Left lung (tissue), 10 donors: ENCODE results near the gene SLMAP. TPM values are rescaled to one million over a fixed set of nuclear protein-coding genes. Genes with fewer than 3 reads are reported as not detected.
"Not testable (repeated sequence)": the region's sequence is repeated elsewhere in the genome, so short reads cannot be mapped to it uniquely, and the experiment has no call there.

Experiments
- ATAC-seq: fragments of 200-7000 bp; cut with Tn5 transposase; one replicate; pipeline ENCODE4 v1.9.1; 2020; ENCODE audit warnings: moderate library complexity
- DNase-seq, 4 donors: peaks; one replicate each; pipeline ENCODE4 v3.0.0-alpha.2; 2013 to 2020
- H3K27ac ChIP-seq, 2 donors: fragments of 200-600 bp; sonication (generic) in 1 of 2; one replicate each; pipeline versions ENCODE4 v1.5.0 to v1.8.0; 2020 to 2021
- H3K27me3 ChIP-seq, 2 donors: fragments of 200-600 bp; sonication (generic) in 1 of 2; one replicate each; pipeline versions ENCODE4 v1.5.0 to v1.8.0; 2020 to 2021
- H3K36me3 ChIP-seq, 2 donors: fragments of 200-600 bp; sonication (generic) in 1 of 2; one replicate each; pipeline versions ENCODE4 v1.5.0 to v1.8.0; 2020 to 2021
- H3K4me1 ChIP-seq, 2 donors: fragments of 200-600 bp; one replicate each; pipeline ENCODE4 v1.8.0; 2021
- H3K4me3 ChIP-seq, 2 donors: fragments of 200-600 bp; sonication (generic) in 1 of 2; one replicate each; pipeline versions ENCODE4 v1.5.0 to v1.8.0; 2020 to 2021; ENCODE audit warnings: mild to moderate bottlenecking in 1 of 2
- H3K9me3 ChIP-seq, 2 donors: fragments of 200-600 bp; sonication (generic) in 1 of 2; one replicate each; pipeline versions ENCODE4 v1.5.0 to v1.8.0; 2020 to 2021
- CTCF ChIP-seq, 2 donors: fragments of 200-600 bp; sonication (generic) in 1 of 2; IDR thresholded peaks; one replicate each; pipeline versions ENCODE4 v1.5.0 to v1.8.0; 2021; ENCODE audit warnings: antibody characterized with exemption in 2 of 2
- intact Hi-C, 2 donors: fragments of 100-400 bp; cut with DNase I; formaldehyde crosslinking; loops; one replicate each; pipeline versions ENCODE4 v1.11.2 to v1.14.2; 2022
- polyA plus RNA-seq, 6 donors: library from polyadenylated mRNA; unstranded; fragments of 120-200 nt; gene quantifications; one replicate each; pipeline ENCODE4 v1.2.1, GENCODE V29; 2013; ENCODE audit not compliant: insufficient read length in 6 of 6
- total RNA-seq, 2 donors: library from RNA; stranded (reverse); fragmentation: NEBNext Ultra II Directional; extraction: Animal tissue kit (Norgen Biotek cat#: 25700); gene quantifications; one replicate each; pipeline ENCODE4 v1.2.1, GENCODE V29; 2021
- donor health status: DM: no; HTN: yes; CAD: no.
- donor health status: DM: no; HTN: no; CAD: no.

Gene SLMAP
- total and polyA plus RNA-seq, 8 donors, result 43.1 to 65.3 (median 56.3) TPM

- no peak for DNase-seq
- no peak for TF ChIP-seq CTCF (IDR thresholded peaks at IDR 0.05)
These were observed 99.8 kb downstream of the SLMAP start for GRCh38 chr3:57855943-57856342.

GRCh38 chr3:57856675-57857074, 100.6 kb downstream of the SLMAP start:
- DNase-seq, result no peak
- TF ChIP-seq CTCF (IDR thresholded peaks at IDR 0.05), result no peak
- no peak for ATAC-seq
- peaks cover 0 to 45% of the 10 kb centered on the region in 2 donors for H3K36me3 ChIP-seq
- no peak overlapping the region for H3K4me3 ChIP-seq
- H3K4me1 ChIP-seq, result no peaks in the 10 kb centered on the region
- H3K9me3 ChIP-seq, result no peaks in the 10 kb centered on the region
- H3K27me3 ChIP-seq, result no peaks in the 10 kb centered on the region
- intact Hi-C loops, result no loop called here
- no peak overlapping the region for H3K27ac ChIP-seq

More at GRCh38 chr3:57855943-57856342, 99.8 kb downstream of the SLMAP start:
- Histone ChIP-seq H3K4me1 (no peaks in the 10 kb centered on the region), H3K4me3 (no peak overlapping the region), H3K27me3 (no peaks in the 10 kb centered on the region), H3K9me3 (no peaks in the 10 kb centered on the region), H3K36me3 (peaks cover 0 to 47% of the 10 kb centered on the region in 2 donors), H3K27ac (no peak overlapping the region)
- intact Hi-C loops, result no loop called here
- no peak for ATAC-seq

- no peak for TF ChIP-seq CTCF (IDR thresholded peaks at IDR 0.05)
- H3K4me3 ChIP-seq, result no peak overlapping the region
- H3K4me1 ChIP-seq, result no peaks in the 10 kb centered on the region
- H3K36me3 ChIP-seq, result peaks cover 0 to 82% of the 10 kb centered on the region in 2 donors
- intact Hi-C loops, result no loop called here
- no peak for ATAC-seq
- no peak overlapping the region for H3K27ac ChIP-seq
- no peak for DNase-seq
- H3K9me3 ChIP-seq, result no peaks in the 10 kb centered on the region
- no peaks in the 10 kb centered on the region for H3K27me3 ChIP-seq
These were observed 106.8 kb downstream of the SLMAP start for GRCh38 chr3:57862894-57863293.

- H3K4me1 ChIP-seq, result no peaks in the 10 kb centered on the region
- no peaks in the 10 kb centered on the region for H3K9me3 ChIP-seq
- ATAC-seq (no peak), DNase-seq (no peak)
- no peak for TF ChIP-seq CTCF (IDR thresholded peaks at IDR 0.05)
- H3K4me3 ChIP-seq, result no peak overlapping the region
- no peaks in the 10 kb centered on the region for H3K27me3 ChIP-seq
- H3K27ac ChIP-seq, result no peak overlapping the region
- intact Hi-C loops, result no loop called here
- peaks cover 0 to 79% of the 10 kb centered on the region in 2 donors for H3K36me3 ChIP-seq
These were observed 107.3 kb downstream of the SLMAP start for GRCh38 chr3:57863380-57863779.

DNA sequence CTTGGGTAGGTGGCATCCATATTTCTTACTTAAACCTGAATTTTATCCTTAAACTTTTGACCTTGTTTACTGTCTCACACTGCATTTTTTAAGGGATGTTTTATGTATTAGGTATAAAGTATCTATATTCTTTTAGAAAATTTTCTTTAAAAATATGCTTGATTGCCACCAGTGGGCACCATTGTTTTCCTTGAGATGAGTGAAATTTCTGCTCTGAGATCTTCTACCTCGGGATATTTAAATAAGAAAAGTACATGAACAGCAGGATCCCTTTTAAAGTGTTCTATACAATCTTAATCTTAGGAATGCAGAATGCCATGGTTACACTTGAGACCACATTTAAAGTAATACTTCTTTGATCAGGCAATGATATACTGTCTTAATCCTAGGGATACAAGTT, 108.7 kb downstream of the SLMAP start:
- ATAC-seq (no peak), DNase-seq (no peak)
- Histone ChIP-seq H3K36me3 (peaks cover 0 to 69% of the 10 kb centered on the region in 2 donors), H3K27ac (no peak overlapping the region), H3K9me3 (no peaks in the 10 kb centered on the region), H3K27me3 (no peaks in the 10 kb centered on the region), H3K4me3 (no peak overlapping the region), H3K4me1 (no peaks in the 10 kb centered on the region)
- intact Hi-C loops, result no loop called here
- peak in 1 of 2 donors; percentile 30 for TF ChIP-seq CTCF (IDR thresholded peaks at IDR 0.05)

DNA sequence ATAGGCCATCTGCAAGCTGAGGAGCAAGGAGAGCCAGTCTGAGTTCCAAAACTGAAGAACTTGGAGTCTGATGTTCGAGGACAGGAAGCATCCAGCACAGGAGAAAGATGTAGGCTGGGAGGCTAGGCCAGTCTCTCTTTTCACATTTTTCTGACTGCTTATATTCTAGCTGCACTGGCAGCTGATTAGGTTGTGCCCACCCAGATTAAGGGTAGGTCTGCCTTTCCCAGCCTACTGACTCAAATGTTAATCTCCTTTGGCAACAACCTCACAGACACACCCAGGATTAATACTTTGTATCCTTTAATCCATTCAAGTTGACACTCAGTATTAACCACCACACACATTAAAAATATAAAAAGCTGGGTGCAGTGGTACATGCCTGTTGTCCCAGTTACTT, 113.0 kb downstream of the SLMAP start:
- H3K4me3 ChIP-seq, H3K9me3 ChIP-seq, H3K27me3 ChIP-seq, DNase-seq, ATAC-seq, H3K27ac ChIP-seq, intact Hi-C loops, H3K4me1 ChIP-seq: not testable (repeated sequence)
- H3K36me3 ChIP-seq, result peaks cover 0 to 53% of the 10 kb centered on the region in 2 donors
